GM21423 (cell line): Measurements from ENCODE around the gene DHX58.

Experiments used
- ATAC-seq: cut with Tn5 transposase; IDR thresholded peaks from one replicate; pipeline ENCODE4 v1.9.1; 2021; ENCODE audit warnings: mild to moderate bottlenecking, moderate library complexity; ENCODE audit not compliant: unreplicated experiment

DHX58 gene

DNA sequence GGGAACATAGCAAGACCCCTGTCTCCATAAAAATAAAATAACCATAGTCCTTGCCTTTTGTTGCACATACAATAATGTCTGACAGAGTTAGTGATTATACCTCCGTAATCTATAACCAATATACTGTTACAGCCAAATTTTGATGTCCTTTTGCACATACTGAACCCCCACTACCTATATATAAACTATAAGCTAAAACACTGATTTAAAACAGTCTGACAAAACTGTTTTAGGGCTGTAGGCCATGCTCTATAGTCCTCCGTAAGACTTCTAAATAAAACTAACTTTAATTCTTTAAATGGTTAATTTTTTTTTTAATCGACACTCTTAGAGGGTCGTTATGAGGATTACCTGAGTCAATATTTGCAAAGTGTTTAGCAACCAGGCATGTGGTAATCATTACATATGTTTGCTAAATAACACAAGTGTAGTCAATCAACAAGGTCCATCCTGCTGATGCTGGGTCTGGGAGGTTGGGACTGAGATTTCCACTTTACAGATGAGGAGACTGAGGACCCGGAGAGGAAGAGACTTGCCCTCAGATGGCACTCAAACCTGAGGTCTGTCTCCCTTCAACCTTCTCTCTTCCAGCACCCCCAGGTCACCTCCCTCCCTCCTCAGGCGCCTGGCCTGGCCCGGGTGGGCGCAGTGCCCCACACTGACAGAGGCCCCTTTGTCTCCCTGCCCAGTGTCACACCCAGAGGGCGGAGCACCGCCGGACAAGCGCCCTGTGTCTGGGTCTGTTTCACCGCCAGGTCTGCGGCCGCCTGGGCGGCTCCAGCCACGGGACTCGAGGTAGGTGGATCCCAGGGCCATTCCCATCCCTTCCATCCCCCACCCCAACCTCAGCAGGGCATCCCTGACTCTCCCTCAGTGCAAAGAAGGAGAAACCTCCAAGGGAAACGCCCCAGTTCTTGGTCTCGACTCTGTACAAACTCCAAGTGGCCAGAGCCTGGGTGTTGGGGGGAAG lies 24.5 kb downstream of the DHX58 start:
- ATAC-seq: no peak

DNA sequence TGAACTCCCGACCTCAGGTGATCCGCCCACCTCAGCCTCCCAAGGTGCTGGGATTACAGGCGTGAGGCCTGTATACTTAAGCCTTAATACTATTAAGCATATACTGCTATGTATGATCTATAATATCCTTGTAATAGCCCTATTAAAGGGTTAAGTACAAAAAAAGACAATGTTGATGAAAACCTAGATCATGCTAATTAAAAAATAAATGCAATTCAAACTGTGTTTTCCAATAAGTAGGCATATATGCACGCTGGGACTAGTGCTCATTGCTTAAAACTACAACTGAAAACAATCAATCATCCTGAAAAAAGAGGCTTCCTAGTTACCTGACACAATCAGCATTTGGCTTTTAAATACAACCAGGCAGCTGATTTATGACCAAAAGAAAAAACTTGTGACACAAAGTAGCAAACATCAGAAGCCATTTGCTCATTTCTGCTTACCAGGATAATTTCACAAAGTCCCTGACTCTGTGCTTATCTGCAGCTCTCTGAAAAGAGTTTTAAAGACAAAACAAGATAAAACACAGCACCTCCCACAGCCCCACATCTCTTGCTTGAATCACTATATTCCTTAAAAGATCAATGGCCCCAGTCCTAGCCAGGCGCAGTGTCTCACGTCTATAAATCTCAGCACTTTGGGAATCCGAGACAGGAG lies 25.3 kb downstream of the DHX58 start:
- ATAC-seq: no peak

DNA sequence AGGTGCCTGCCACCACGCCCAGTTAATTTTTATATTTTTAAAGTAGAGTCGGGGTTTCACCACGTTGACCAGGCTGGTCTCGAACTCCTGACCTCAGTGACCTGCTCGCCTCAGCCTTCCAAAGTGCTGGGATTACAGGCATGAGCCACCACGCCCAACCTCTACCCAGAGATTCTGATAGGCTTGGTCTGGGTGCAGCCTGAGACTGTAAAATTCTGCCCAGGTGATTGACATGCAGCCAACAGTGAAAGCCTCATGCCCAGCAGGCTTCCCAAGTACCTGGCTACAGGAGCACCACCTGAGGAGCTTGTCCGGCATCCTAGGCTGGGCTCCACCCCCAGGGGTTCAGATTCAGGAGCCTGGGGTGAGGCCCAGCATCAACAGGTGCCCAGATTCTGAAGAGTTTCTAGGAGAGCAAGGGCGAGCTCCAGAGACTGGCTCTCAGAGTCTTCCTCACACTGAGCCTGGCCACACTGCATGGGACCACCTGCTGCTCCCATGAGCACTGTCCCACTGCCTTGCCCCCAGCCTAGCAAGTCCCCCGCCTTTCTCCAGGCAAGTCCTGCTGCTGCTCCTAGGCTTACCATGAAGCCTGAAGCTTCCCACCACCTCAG lies 30.9 kb downstream of the DHX58 start:
- ATAC-seq: no peak

DNA sequence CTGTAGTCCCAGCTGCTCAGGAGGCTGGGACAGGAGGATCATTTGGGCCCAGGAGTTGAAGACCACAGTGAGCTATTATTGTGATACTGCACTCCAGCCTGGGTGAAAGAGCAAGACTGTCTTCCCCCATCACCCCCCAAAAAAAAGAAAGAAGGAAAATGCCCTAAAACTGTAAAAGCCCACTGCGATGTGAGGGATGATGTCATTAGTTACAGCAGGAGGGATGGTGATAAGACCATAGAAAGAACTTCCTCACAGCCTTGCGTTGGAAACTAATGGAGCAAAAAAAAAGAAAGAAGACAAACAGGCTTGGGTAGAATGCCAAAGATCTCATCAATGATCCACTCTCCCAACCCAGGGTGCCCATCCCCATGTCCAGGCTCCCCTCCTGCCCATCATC lies 33.0 kb downstream of the DHX58 start:
- no peak for ATAC-seq

DNA sequence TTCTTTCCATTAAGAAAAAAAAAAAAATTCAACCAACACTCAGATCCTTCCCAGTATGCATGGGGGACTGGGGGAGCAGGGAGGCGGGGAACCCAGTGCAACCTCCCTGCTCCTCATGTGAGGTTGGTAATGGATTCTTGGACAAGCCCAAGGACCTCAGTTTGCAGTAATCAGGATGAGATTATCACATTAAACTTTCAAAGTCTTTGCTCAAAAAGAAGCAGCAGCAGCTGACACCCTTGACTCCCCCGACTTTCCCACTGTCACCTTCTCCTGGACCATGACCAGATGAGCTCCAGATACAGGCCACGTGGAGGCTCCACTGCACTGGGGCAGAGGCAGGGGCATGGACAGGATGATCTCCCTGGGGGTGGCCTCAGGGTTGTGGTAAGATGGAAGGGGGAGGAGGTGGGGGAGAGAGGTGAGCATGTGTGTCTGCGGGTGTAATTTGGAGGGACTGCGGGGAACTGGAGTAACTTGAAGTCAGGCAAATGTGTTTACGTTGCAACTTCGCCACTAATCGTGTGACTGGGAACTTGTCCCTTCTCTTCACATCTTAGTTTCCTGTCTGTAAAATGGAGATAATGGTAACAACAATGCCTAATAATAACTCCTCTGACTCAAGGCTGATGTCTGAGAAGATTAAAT lies 34.0 kb downstream of the DHX58 start:
- no peak for ATAC-seq

DNA sequence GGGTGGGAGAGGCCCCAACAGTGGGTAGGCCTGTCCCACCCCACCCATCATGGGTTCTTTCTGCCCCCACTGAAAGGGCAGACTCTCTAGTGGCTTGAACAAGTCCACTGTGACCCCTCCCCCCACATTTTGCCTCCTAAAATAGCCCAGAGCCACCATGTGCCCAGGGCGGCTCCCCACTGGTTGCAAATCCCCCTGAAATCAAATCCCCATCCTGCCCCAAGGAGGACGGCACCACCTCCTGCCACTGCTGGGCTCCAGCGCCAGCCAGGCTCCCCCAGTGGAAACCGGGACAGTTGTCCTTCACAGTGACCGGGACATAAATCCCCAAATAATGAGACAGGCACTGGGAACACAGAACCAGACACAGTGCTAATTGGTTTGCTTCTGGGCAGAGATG lies 34.8 kb downstream of the DHX58 start:
- ATAC-seq: no peak

DNA sequence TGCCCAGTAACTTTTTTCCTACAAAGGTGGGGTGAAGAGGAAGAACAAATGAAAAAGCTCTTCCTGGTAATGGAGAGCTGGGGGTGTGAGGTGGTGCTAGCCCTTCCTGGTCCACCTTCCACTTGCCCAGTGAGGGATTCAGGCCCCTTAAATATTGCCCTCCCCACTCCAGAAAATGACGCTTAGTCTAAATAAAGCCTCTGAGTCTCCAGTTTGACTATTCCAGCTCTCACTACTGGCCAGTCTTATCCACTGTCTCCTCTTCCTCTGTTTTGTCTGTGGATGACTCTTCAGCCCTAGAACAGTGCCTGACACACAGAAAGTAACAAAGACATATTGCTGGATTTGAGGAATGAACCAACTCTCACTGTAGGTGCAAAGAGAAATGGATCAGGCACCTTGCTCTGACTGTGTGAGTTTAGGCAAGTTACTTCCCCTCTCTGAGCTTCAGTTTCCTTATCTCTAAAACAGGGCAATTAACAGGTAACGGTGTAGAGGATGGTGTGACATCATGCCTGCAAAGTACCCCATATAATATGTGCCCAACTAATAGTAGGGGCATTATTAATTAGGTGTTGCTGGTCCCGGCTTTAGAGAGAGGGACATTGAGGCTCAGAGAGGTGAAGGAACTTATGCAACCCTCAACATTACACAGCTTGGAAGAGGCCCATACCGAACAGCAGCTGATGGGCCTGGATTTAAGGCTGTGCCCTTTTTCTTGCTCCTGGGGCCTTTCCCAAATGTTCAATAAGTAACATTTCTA lies 35.5 kb downstream of the DHX58 start:
- no peak for ATAC-seq

DNA sequence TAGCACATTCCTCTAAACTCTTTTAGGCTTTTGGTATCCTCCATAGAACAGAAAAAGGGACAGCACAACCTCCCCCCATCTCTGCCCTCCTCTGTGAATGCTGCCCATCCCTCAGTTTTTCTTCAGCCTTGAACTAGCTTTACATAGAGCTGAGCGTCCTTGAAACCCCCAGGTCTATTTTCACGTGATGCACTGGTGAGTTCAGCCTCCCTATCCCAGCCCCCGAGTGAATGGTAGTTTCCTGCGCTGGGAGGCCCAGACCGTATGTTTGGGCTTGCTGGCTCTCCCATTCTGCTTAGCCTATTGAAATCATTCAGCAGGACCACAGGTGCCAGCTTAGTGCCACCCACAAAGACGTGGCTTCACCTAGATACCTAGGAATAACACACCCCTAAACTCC lies 36.7 kb downstream of the DHX58 start:
- ATAC-seq: no peak

DNA sequence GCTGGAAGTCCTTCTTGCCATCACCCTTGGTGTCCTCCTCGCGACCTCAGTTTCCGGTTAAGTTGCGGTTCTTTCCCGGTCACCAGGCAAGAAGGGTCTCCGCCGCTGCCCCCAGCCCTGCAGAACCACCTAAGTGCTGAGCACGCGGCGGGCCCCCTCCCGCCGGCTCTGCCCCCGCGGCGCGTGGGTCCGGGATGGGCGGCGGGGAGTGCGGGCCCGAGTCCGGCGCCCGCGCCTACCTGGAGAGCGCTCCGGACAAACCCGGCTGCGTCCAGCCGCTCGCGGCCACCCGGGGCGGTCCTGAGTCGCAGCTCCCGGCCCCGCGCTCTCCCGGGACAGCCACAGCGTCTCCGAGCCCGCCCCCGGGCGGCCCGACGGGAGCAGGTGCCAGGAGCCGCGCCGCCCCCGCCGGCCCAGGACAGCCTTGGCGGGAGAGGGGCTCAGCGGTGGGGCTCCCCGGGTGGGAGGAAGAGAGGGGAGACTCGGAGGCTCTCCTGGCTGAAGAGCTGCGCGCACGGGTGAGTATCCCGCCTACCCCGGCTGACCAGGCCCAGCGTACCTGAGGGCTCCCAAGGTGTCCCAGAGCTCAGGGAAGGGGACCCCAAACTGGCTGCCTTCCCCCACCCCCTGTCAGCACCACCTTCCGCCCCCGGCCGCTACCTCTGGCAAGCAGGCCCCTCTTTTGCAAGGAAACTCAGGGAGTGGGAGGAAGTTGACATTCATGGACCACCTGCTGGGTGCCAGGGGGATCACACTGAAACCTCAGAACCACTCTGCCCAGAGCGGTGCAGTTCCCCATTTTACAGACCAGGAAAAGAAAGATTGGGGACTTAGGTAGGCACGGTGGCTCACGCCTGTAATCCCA lies 40.0 kb downstream of the DHX58 start:
- no peak for ATAC-seq

DNA sequence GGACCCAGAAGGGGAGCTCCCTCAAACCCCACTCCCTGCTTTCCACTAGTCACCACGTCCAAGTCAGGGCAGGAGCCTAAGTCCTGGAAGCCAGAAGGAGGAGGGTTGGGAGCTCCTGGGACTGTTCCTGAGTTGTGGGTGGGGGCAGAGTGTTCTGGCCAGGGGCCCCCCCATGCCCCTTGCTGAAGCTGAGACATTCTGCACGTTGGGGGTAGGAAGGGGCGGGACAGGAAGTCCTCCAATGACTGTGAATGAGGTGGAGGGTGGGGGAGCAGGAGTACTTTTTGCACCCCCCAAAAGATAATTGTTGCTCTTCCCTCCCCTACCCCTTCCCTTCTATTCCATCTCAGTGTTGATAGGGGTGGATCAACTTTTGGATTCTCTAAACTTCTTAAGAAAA lies 40.7 kb downstream of the DHX58 start:
- ATAC-seq: no peak

DNA sequence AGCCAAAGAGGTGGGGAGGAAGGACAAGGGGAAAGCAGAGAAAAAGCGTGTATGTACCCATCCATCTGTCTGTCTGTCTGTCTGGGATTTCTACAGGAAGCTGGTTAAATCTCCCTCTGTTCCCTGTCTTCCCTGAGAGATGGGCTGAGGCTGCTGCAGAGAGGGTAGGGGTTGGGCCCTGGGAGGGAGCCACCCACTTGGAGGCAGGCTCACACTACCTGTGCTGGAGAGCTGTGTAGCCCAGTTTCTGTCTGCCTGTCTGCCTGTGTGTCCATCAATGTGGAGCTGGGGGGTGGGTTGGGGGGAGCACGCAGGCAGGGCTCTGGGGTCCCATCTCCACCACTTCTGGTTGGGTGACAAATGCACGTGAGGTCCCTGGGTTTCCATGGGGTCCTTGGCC lies 43.5 kb downstream of the DHX58 start:
- ATAC-seq: no peak

DNA sequence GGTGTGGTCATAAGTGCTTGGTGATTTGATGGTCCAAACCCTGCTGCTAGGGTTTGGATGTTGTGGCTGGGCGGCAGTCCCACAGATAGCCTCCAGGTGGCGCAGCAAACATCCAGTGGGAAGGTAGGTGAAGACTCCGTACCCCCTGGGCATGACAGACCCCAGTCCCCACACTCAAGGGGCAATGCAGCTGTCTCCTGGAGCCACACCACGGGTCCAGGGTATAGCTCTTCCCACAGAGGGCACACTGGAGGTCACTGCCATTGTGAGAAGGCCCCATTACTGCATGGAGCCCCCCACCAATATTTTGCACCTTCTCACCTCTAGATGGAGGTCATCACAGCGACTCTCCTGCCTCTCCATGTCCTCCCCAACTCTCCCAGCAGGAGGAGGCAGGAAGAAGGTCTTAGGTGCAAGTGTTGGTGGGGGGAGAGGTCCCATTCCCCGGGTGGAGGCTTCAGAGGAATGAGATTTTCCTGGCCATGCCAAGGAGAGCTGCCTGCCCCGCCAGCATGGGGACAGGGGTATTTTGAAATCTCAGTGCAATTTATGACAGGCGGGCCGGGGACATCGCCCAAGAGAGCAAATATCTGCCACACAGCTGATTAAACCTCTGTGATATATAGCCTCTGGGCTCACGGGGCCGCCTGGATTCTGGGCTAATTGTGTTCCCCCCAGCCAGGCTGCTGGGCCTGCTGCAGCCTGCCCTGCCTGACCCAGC lies 45.0 kb downstream of the DHX58 start:
- ATAC-seq: no peak

DNA sequence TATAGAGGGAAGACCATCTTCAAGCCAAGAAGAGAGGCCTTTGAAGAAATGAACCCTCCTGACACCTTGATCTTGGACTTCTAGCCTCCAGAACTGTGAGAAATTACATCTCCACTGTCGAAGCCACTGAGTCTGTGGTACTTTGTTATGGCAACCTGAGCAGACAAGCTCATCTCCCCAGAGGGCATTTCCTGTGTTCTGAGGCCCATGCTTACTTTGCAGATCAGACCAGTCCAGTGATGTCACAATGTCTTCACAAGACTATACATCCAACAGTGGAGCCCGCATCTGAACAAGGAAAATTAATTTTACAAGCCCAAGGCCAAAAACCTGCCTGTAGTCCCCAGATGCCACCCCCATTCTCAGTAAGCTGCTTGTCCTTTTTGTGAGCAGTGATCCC lies 47.3 kb downstream of the DHX58 start:
- no peak for ATAC-seq

DNA sequence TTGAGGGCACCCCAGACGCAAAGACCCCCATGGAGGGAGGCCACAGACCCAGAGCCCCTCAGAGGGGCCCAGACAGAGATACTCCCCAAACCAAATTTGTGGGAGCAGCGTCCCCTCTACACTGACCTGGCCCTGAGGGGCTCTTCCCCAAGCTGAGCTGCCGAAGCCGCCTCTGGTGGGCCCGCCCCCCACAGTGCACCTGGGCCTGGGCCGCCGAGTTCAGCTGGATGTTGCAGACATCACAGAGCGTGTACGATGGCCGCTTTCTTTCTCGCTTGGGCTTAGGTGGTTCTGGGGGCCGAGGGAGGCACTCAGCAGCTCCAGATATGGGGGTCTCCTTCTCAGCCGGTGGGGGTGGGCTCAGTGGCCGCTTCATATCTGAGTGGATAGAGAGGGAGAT lies 49.8 kb downstream of the DHX58 start:
- ATAC-seq: no peak

DNA sequence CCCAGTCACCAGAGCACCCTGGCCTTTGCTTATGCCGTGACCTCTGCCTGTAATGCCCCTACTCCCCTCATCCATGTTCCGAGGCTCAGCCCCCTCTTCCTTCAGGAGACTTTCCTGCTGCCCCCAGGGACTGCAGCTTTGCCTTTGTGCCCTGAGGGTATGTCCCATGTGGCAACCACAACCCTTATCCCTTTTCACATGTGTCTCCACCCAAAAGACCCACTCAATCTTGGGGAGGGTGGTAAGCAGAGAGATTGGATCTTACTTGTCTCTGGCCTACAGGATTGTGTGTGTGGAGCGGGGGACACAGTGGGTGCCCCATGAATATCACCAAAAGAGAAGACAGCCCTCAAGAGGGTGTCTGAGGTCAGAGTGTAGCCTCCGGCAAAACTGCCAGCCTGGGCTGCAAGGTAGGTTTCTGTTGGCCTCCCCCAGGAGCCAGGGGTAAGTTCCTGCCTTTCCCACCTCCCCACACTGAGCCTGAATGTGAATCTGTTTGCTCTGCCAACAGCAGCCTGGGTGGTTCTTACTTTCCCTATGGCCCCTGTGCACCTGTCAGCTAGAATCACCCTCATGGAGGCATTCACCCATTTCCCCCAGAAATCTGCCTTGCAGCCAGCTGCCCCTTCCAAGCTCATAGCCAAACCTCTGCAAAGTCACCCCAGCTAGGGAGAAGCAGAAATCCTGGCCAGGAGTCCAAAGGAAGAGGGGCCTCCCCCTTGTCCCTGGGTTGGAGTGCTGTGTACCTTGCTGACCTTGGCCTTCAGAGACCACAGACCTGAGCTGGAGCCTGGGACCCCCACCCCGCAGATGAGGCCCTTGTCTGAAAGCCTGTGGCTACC lies 50.6 kb downstream of the DHX58 start:
- ATAC-seq: no peak

DNA sequence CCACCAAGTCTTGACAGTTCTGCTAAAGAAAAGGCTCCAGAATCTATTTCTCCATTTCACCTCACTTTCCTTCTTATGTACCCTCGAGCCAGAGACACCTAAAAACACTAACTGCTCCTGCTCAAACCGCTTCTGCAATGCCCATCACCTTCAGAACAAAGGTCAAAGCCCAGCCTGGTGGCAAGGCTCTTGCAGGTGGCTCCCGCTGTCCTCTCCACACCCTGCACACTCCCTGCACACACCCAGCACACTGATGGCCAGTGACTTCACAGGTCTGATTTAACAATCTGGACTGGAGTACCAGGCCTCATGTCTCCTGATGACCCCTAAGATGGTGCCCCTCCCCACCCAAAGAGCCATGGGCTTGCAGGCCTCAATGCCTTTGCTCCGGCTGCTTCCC lies 52.3 kb downstream of the DHX58 start:
- ATAC-seq: no peak

DNA sequence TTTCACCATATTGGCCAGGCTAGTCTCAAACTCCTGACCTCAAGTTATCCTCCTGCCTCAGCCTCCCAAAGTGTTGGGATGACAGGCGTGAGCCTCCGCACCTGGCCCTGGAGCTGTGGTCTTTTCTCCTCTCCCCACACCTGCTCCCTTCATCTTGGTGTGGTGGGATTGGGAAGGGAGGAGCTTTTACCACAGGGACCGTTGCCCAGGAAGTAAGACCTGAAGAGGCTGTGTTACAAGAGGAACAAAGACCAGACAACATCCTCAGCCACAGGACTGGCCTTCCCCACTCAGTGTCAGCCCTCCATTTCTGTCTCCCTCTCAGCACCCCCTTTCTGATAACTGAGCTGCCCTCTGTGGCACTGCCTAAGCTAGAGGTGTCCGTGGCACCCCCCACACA lies 52.7 kb downstream of the DHX58 start:
- ATAC-seq: no peak

DNA sequence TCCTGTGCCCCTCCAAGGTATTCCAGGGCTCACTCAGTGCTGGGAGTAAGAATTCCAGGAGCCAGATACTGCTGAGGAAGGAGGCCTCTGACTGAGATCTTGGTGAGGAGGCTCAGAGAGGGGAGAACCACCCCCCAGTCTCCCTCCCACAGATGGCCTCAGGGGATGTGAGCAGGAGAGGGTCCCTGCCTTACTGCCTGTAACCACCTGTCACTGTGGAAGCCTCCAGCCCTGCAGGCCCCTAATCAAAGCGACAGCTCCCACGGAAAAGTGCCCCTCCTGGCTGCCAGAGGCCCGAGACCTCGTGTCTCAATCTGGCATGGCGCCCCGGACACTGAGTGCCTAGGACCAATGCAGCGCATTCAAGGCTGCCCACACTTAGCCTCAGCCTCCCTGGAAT lies 54.5 kb downstream of the DHX58 start:
- no peak for ATAC-seq
